Measurements from ENCODE around the gene CALY.

CALY gene

GRCh38 chr10:133366130-133366478, 29.4 kb upstream of the CALY start:
- no peak for DNase-seq

- DNase-seq = no peak
Measured at GRCh38 chr10:133365461-133366129, 28.9 kb upstream of the CALY start.

GRCh38 chr10:133364645-133365431, 28.1 kb upstream of the CALY start:
- DNase-seq = no peak

DNA sequence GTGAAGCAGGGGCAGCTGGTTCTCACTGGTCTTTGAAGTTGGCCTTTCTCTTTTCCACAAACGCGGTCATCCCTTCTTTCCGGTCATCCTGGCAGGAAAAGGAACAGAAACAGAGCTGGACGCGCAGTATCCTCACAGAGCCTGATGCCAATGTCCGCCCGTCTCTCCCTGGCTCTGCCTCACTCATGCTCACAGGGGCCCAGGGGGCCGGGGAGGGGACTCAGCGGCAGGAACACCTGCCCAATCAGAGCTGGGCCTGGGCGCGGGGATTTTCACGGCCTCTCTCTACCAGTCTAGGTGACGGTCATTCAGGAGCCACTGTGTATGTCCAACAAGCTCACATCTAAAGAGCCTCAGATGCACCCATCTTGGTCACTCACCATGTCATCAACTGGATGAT, 26.1 kb upstream of the CALY start:
- no peak for DNase-seq

- DNase-seq = no peak
Measured at GRCh38 chr10:133361773-133362441, 25.2 kb upstream of the CALY start.

GRCh38 chr10:133361227-133361626, 24.5 kb upstream of the CALY start:
- DNase-seq = no peak

DNA sequence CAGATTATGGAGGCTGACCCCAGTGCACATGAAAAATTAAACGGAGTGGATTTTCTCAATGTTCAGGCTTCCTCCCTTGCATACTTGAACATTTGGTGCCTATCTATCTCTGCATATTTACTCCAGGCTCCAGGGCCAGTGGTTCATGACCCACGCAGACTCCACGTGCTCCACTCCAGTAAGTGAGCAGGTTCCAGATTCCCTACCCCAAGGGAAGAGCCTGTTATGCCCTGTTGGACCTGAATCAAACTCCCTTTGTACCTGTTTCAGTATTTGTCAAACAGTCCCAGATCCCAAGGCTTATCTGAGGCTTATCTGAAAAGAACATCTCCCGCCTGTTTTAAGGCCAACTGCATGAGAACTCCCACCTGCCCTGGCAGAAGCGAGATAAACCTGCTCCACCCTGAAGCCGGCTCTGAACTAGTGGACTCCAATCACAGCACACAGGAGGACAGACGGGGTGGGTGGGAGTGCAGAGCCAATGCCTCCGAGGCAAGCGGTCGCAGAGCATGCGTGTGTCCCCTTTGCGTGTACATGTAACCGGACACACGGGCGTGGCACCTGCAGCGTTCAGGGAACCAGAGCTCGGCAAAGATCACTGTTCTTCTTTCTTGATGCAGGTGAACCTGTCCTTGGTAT, 23.4 kb upstream of the CALY start:
- DNase-seq = no peak

DNA sequence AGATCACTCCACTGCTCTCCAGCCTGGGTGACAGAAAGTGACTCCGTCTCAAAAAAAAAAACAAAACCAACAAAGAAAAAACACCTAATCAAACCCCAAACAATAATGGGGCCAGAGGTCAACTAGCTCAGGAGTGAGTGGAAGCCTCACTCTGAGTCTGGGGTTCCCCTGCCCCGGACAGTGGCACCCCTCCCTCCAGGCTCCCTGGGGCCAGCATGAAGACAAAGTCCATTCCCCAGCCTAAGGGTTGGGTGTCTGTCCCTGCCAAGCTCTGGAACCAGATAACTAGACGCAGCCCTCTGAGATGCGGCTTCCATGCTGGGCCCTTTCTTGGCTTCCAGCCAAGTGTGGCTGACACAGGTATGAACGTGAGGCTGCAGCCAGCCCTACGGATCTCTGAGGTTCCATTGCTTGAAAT, 22.9 kb upstream of the CALY start:
- DNase-seq = no peak

DNA sequence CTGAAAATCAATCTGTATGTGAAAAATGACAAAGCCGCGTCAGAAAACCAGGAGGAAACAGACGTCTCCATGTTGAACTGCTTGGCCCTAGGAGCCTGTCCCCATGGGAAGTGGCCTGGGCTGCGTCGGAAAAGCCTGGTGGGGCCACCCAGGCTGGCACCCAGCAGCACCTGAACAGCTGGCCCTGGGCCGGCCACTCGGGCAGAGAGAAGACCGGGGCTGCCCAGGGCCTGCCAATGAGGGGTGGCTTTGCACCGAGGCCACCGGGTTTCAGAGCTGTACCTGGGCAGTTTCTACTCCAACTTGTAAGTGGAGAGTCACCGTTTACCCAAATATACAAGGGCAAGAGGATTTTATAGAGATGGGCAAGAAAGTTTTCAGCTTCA, 22.2 kb upstream of the CALY start:
- DNase-seq = no peak

GRCh38 chr10:133358162-133358924, 21.6 kb upstream of the CALY start:
- no peak for DNase-seq

DNA sequence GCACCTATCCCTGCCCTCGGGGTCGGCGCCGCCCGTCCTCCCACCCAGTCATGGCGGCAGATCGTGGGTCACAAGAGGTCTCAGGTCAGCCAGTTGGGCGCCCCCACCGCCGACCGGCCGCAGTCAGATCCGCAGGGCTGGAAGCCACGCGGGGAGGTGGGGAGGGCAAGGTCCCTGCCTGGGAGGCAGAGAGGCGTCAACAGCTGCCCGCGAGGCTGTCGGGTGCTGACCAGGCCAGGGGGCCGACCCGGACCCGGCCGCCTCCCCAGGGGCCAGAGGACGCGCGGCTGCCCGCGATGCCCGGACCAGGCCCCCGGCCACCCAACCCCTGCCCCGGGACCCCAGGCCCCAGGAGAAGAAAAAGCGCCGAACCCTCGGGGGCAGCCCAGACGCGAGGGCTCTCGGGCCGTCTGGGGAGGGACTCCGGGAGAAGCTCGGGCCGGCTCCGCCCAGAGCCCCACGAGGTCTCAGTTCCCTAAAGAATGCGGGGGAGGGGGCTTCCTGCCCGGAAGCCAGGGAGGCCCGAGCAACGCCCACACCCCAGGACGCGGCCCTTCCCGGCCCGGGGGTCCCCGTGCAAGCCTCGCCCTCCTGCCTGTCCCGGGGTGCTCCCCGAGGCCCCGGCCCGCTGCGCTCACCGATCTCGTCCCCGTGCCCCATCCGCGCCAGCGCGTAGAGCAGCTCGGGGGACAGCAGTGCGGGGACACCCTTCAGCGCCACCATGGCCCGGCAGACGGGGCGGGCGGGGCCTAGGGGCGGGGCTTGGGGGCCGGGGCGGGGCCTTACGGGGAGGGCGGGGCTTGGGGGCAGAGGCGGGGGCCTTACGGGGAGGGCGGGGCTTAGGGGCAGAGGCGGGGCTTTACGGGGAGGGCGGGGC, 20.8 kb upstream of the CALY start, which contains the start of gene FUOM:
FUOM (minus strand) TSS at position 735 of the 877 bp plus-strand sequence; CDS start at position 723, 12 bp downstream.
- DNase-seq = peak; percentile 55 to 65 (median 58)

DNA sequence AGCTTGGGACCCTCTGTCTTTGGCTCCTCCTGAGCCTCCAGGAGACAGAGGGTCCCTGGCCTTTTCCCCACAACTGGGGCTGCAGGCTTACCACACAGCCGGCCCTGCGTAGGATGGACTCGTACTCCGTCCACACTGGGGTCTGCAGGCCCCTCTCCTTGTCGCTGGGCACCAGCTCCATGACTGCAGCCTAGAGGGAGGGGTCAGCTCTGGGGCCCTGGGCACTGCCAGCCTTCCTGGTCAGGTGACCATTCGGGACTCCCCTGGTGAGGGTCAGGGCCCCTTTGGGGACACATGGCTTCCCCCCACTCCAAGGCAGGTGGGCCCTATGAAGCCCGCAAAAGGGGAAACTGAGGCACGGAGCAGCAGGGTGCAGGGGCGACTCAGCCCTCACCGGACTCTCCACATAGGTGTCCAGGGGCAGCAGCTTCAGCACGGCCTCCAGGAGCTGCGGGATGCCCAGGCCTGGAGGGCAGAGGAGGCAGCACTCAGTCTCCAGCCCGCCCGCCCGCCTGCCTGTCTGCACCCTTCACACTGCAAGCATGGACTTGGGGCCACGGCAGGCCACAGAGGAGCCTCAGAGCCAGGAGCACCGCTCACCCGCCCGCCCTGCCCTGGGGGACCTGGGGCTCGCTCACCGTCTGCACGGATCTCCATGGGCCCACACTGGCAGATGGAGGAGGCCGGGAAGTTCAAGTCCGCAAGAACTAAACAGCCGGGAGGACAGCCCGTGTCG, 20.0 kb upstream of the CALY start:
- no peak for DNase-seq

- DNase-seq = no peak
Measured at GRCh38 chr10:133355991-133356390, 19.3 kb upstream of the CALY start.

GRCh38 chr10:133355266-133355665, 18.6 kb upstream of the CALY start:
- no peak for DNase-seq

DNA sequence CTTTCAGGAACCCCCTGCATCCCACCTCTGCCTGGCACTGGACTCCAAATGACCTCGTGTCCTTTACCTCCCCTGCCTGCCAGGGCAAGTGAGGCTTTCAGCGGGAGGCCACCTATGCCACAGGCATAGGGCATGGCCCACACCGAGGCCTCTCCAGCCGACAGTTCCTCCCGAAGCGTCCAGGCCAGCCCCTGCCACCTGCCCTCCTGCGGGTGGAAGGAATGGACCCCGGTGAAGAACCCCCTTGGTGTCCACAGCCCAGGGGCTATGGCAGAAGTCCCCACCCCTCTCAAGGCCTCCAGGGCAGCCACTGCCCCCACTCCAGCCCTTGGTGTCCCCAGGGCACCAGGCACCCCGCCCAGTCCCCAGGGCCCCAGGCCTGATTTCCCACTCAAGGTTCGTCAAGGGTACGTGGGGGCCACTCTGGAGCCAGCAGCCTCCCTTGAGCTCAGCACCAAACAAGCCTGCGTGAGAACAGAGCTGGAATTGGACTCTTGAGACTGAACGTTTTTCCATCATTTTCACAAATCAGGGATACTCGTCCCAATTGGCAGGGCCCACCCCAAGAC, 18.1 kb upstream of the CALY start:
- no peak for DNase-seq

GRCh38 chr10:133353988-133354605, 17.4 kb upstream of the CALY start:
- DNase-seq = no peak

DNA sequence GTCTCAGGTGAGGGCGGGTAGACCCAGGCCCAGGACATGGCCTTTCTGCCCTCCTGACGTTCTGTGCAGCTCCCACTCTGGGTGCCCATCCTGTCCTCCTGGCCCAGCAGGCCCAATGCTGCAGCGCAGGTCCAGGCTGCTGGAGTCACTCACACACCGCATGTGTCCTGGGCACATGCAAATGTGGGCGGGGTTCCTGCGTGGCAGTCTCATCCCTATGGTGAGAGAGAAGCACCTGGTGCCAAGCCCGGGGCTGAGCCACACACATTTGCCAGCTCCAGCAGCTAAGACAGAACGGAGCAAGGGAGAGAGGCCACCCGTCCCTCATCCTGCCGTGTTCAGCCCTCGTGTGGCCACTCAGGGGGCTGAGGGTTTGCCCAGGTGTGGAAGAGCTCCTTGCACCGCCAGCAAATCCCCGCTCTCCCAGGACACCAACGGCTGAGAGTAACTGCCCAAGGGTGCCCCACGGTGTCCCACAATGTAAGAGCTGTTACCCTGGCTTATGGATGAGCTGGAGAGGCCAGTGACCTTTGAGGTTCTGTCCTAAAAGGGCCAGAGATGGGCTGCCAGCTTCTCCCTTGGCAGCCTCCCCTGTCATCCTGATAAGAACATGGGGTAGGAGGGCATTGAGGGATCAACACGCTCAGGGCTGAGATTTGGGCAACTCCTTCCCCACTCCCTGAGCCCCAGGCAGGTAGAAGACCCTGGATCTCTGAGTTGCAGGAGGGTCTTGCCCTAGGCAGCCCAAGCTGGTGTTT, 16.7 kb upstream of the CALY start:
- DNase-seq = no peak

GRCh38 chr10:133351408-133352318, 15.0 kb upstream of the CALY start:
- no peak for DNase-seq
